ENCODE results near the gene AQP12A. TPM values are rescaled to one million over a fixed set of nuclear protein-coding genes. Genes with fewer than 3 reads are reported as not detected.

Gene AQP12A
- total RNA-seq, 4 donors from 2014 or later: not detected

GRCh38 chr2:240718896-240719490, 27.3 kb downstream of the AQP12A start:
- Histone ChIP-seq H3K27ac (no peak overlapping the region), H3K9me3 (no peaks in the 10 kb centered on the region), H3K4me1 (no peaks in the 10 kb centered on the region), H3K27me3 (no peaks in the 10 kb centered on the region), H3K36me3 (no peaks in the 10 kb centered on the region), H3K4me3 (no peak overlapping the region)
- intact Hi-C loops (cut with DNase I; ENCODE audit: low total_unique reads): no loop called here
- no peak for DNase-seq
- TF ChIP-seq POLR2A (IDR thresholded peaks at IDR 0.05) (no peak), CTCF (IDR thresholded peaks at IDR 0.05) (no peak)

- TF ChIP-seq POLR2A (IDR thresholded peaks at IDR 0.05) (no peak), CTCF (IDR thresholded peaks at IDR 0.05) (no peak)
- no peaks in the 10 kb centered on the region for H3K9me3 ChIP-seq
- H3K4me3 ChIP-seq: no peak overlapping the region
- H3K27ac ChIP-seq: no peak overlapping the region
- intact Hi-C loops (cut with DNase I; ENCODE audit: low total_unique reads): no loop called here
- DNase-seq: no peak
- no peaks in the 10 kb centered on the region for H3K36me3 ChIP-seq
- no peaks in the 10 kb centered on the region for H3K4me1 ChIP-seq
- no peaks in the 10 kb centered on the region for H3K27me3 ChIP-seq
These were observed 28.2 kb downstream of the AQP12A start for GRCh38 chr2:240719676-240720545.

GRCh38 chr2:240720686-240721595, 29.3 kb downstream of the AQP12A start:
- H3K27ac ChIP-seq: no peak overlapping the region
- no peak for DNase-seq

GRCh38 chr2:240721596-240722180, 30.0 kb downstream of the AQP12A start:
- H3K4me1 ChIP-seq: no peaks in the 10 kb centered on the region
- intact Hi-C loops (cut with DNase I; ENCODE audit: low total_unique reads): no loop called here
- TF ChIP-seq CTCF (IDR thresholded peaks at IDR 0.05): no peak

More at GRCh38 chr2:240720686-240721595, 29.3 kb downstream of the AQP12A start:
- TF ChIP-seq POLR2A (IDR thresholded peaks at IDR 0.05) (no peak), CTCF (IDR thresholded peaks at IDR 0.05) (no peak)
- H3K4me3 ChIP-seq: no peak overlapping the region
- no peaks in the 10 kb centered on the region for H3K27me3 ChIP-seq
- H3K36me3 ChIP-seq: no peaks in the 10 kb centered on the region
- no peaks in the 10 kb centered on the region for H3K9me3 ChIP-seq
- intact Hi-C loops (cut with DNase I; ENCODE audit: low total_unique reads): no loop called here
- H3K4me1 ChIP-seq: no peaks in the 10 kb centered on the region

More at GRCh38 chr2:240721596-240722180, 30.0 kb downstream of the AQP12A start:
- no peak for DNase-seq
- H3K9me3 ChIP-seq: no peaks in the 10 kb centered on the region
- H3K4me3 ChIP-seq: no peak overlapping the region
- H3K36me3 ChIP-seq: no peaks in the 10 kb centered on the region
- H3K27me3 ChIP-seq: no peaks in the 10 kb centered on the region
- no peak overlapping the region for H3K27ac ChIP-seq

Data from uterus (tissue), 4 donors.